Breast epithelium (tissue), 4 donors: Measurements from ENCODE around the gene OR2AG2. TPM values are rescaled to one million over a fixed set of nuclear protein-coding genes. Genes with fewer than 3 reads are reported as not detected.

Source experiments
- DNase-seq, 2 donors: peaks; one replicate each; pipeline ENCODE4 v3.0.0-alpha.2; 2019; ENCODE audit warnings: low spot score in 2 of 2
- H3K27ac ChIP-seq, 2 donors: fragments of 200-600 bp; sonication (generic) in 1 of 2; one replicate each; pipeline ENCODE4 v1.5.1; 2016 to 2019; ENCODE audit warnings: mild to moderate bottlenecking in 1 of 2
- H3K27me3 ChIP-seq, 2 donors: fragments of 200-600 bp; sonication (generic) in 1 of 2; one replicate each; pipeline versions ENCODE4 v1.5.1 to v1.6.0; 2017 to 2019; ENCODE audit warnings: control low read depth in 1 of 2, mild to moderate bottlenecking in 1 of 2
- H3K36me3 ChIP-seq: fragments of 200-600 bp; one replicate; pipeline ENCODE4 v1.5.1; 2019
- H3K4me1 ChIP-seq, 2 donors: fragments of 200-600 bp; sonication (generic); one replicate each; pipeline ENCODE4 v1.5.1; 2016 to 2019; ENCODE audit warnings: control low read depth in 1 of 2
- H3K4me3 ChIP-seq, 3 donors: fragments of 200-600 bp; sonication (generic); 1 replicate in 2 of 3; 2 replicates in 1 of 3; pipeline ENCODE4 v1.5.1; 2016 to 2019; ENCODE audit warnings: mild to moderate bottlenecking in 3 of 3, moderate library complexity in 2 of 3
- H3K9me3 ChIP-seq, 2 donors: fragments of 200-600 bp; sonication (generic) in 1 of 2; one replicate each; pipeline ENCODE4 v1.5.1; 2016 to 2019; ENCODE audit warnings: control low read depth in 1 of 2
- CTCF ChIP-seq, 3 donors: fragments of 450-650 bp; IDR thresholded peaks; one replicate each; pipeline ENCODE4 v1.5.1; 2016 to 2017; ENCODE audit warnings: antibody characterized with exemption in 3 of 3, mild to moderate bottlenecking in 3 of 3, moderate library complexity in 3 of 3
- POLR2A ChIP-seq: fragments of 450-650 bp; IDR thresholded peaks from one replicate; pipeline ENCODE4 v1.6.1; 2016; ENCODE audit warnings: antibody characterized with exemption, mild to moderate bottlenecking, moderate library complexity
- POLR2AphosphoS5 ChIP-seq, 3 donors: sonication (generic); formaldehyde crosslinking; IDR thresholded peaks; one replicate each; pipeline ENCODE4 v1.6.1; 2017; ENCODE audit warnings: antibody characterized with exemption in 3 of 3
- intact Hi-C: fragments of 100-400 bp; cut with DNase I; formaldehyde crosslinking; loops from one replicate; pipeline ENCODE4 v1.15.1; 2023; ENCODE audit warnings: low total_unique reads
- total RNA-seq, 3 donors: library from RNA; depleted of rRNA; stranded (reverse); fragments of >200 nt; gene quantifications; one replicate each; pipeline ENCODE4 v1.1.0, GENCODE V29; 2016

OR2AG2 gene
- total RNA-seq, 3 donors from 2014 or later, result 0.44 to 3.6 TPM; not detected in 1

- Histone ChIP-seq H3K27me3 (no peaks in the 10 kb centered on the region), H3K27ac (no peak overlapping the region), H3K9me3 (no peaks in the 10 kb centered on the region), H3K4me3 (no peak overlapping the region), H3K4me1 (no peaks in the 10 kb centered on the region), H3K36me3 (no peaks in the 10 kb centered on the region)
- no peak for TF ChIP-seq CTCF (IDR thresholded peaks at IDR 0.05)
- TF ChIP-seq POLR2AphosphoS5 (IDR thresholded peaks at IDR 0.05), result no peak
- no peak for DNase-seq
- intact Hi-C loops, result no loop called here
These were observed 52.2 kb downstream of the OR2AG2 start for GRCh38 chr11:6719576-6719975.

GRCh38 chr11:6717426-6717825 lies 54.4 kb downstream of the OR2AG2 start:
- TF ChIP-seq POLR2A (no peak), CTCF (IDR thresholded peaks at IDR 0.05) (no peak), POLR2AphosphoS5 (IDR thresholded peaks at IDR 0.05) (no peak)
- no peaks in the 10 kb centered on the region for H3K4me1 ChIP-seq
- no peak overlapping the region for H3K4me3 ChIP-seq
- H3K27me3 ChIP-seq, result no peaks in the 10 kb centered on the region
- H3K36me3 ChIP-seq, result no peaks in the 10 kb centered on the region
- no peak for DNase-seq
- intact Hi-C loops, result no loop called here
- H3K27ac ChIP-seq, result no peak overlapping the region
- no peaks in the 10 kb centered on the region for H3K9me3 ChIP-seq

Other genes with a start within 250 kb of the OR2AG2 start
- 10 to 100 TPM in 2 of 3 donors, 1 to 10 TPM in 1; 8.8 to 22.2 (median 20.3) TPM for gene RRP8, start 168.4 kb downstream of the OR2AG2 start, total RNA-seq
- gene ILK, start 168.2 kb downstream of the OR2AG2 start, total RNA-seq, result 100 to 1,000 TPM; 113 to 118 (median 113) TPM
- 10 to 100 TPM; 45.4 to 82.6 (median 54.7) TPM for gene TAF10, start 159.8 kb downstream of the OR2AG2 start, total RNA-seq
- 10 to 100 TPM; 27.2 to 71.4 (median 38.2) TPM for gene TPP1, start 152.6 kb downstream of the OR2AG2 start, total RNA-seq
- gene DCHS1, start 116.2 kb downstream of the OR2AG2 start, total RNA-seq, result 10 to 100 TPM in 2 of 3 donors, 1 to 10 TPM in 1; 7.2 to 18.0 (median 13.8) TPM
- gene MRPL17, start 88.6 kb downstream of the OR2AG2 start, total RNA-seq, result 10 to 100 TPM; 16.8 to 25.2 (median 18.9) TPM
- gene OR2AG1, start 11.0 kb upstream of the OR2AG2 start, total RNA-seq, result not detected
- 1 to 10 TPM in 1 of 3 donors, under 1 TPM in 2; 0.16 to 1.2 (median 0.33) TPM for gene OR6A2, start 27.7 kb upstream of the OR2AG2 start, total RNA-seq
- not detected for gene OR10A5, start 73.7 kb upstream of the OR2AG2 start, total RNA-seq
- not detected for gene OR10A2, start 91.1 kb upstream of the OR2AG2 start, total RNA-seq
- gene OR10A4, start 104.6 kb upstream of the OR2AG2 start, total RNA-seq, result not detected
- gene OR2D2, start 120.5 kb upstream of the OR2AG2 start, total RNA-seq, result under 1 TPM in 2 of 3 donors, not detected in 1; 0.44 to 0.66 TPM
- not detected for gene OR2D3, start 149.0 kb upstream of the OR2AG2 start, total RNA-seq
- 1 to 10 TPM in 2 of 3 donors, under 1 TPM in 1; 0.80 to 3.6 (median 2.3) TPM for gene ZNF215, start 154.4 kb upstream of the OR2AG2 start, total RNA-seq
- 1 to 10 TPM; 3.0 to 6.9 (median 4.9) TPM for gene ZNF214, start 248.4 kb upstream of the OR2AG2 start, total RNA-seq
- under 1 TPM; under 0.01 to 0.29 (median 0.16) TPM for gene NLRP14, start 248.5 kb upstream of the OR2AG2 start, total RNA-seq